Skeletal muscle tissue (tissue), 4 donors: ENCODE measurements around the gene ACOD1. TPM values are rescaled to one million over a fixed set of nuclear protein-coding genes. Genes with fewer than 3 reads are reported as not detected.
A peak's percentile ranks its signal among the peaks of the same experiment; 100 is the strongest.

Source experiments
- H3K27ac ChIP-seq: one replicate; pipeline ENCODE4 v1.7.0; 2013; ENCODE audit warnings: mild to moderate bottlenecking, low read depth, low read length, inconsistent platforms
- H3K27me3 ChIP-seq, 3 donors: one replicate each; pipeline ENCODE4 v1.7.0; 2013; ENCODE audit warnings: low read length in 3 of 3; ENCODE audit not compliant: control insufficient read depth in 3 of 3, insufficient read depth in 3 of 3
- H3K36me3 ChIP-seq, 3 donors: one replicate each; pipeline ENCODE4 v1.7.0; 2013; ENCODE audit warnings: low read length in 3 of 3; ENCODE audit not compliant: control insufficient read depth in 3 of 3, insufficient read depth in 3 of 3
- H3K4me1 ChIP-seq, 3 donors: one replicate each; pipeline ENCODE4 v1.7.0; 2013; ENCODE audit warnings: low read length in 3 of 3, mild to moderate bottlenecking in 3 of 3; ENCODE audit not compliant: control insufficient read depth in 3 of 3, insufficient read depth in 3 of 3
- H3K4me3 ChIP-seq, 3 donors: one replicate each; pipeline ENCODE4 v1.7.0; 2013; ENCODE audit warnings: low read length in 3 of 3
- H3K9ac ChIP-seq, 3 donors: one replicate each; pipeline ENCODE4 v1.7.0; 2013; ENCODE audit warnings: low read length in 3 of 3, mild to moderate bottlenecking in 3 of 3, moderate library complexity in 2 of 3, low read depth in 1 of 3
- H3K9me3 ChIP-seq, 3 donors: one replicate each; pipeline ENCODE4 v1.7.0; 2013; ENCODE audit warnings: low read length in 3 of 3; ENCODE audit not compliant: control insufficient read depth in 3 of 3
- total RNA-seq: library from RNA; depleted of rRNA; stranded (reverse); fragments of >200 nt; gene quantifications from one replicate; pipeline ENCODE4 v1.2.3, GENCODE V29; 2014
- donor health status: Osteomylitis.

Gene ACOD1
- total RNA-seq, 1 donor from 2014 or later = not detected

- no peaks in the 10 kb centered on the region for H3K9me3 ChIP-seq
- H3K4me1 ChIP-seq = peaks cover 0 to 11% (median 6%) of the 10 kb centered on the region in 3 donors
- H3K36me3 ChIP-seq = no peaks in the 10 kb centered on the region
- H3K9ac ChIP-seq = no peak overlapping the region
- H3K27me3 ChIP-seq = peaks cover 0 to 3% (median 0%) of the 10 kb centered on the region in 3 donors
- no peak overlapping the region for H3K4me3 ChIP-seq
- no peak overlapping the region for H3K27ac ChIP-seq
These were observed 18.7 kb downstream of the ACOD1 start for GRCh38 chr13:76967031-76967430.

- H3K9ac ChIP-seq = no peak overlapping the region
These were observed 19.7 kb downstream of the ACOD1 start for GRCh38 chr13:76968041-76968440.

GRCh38 chr13:76969488-76970365, 21.4 kb downstream of the ACOD1 start:
- no peak overlapping the region for H3K27ac ChIP-seq
- H3K4me3 ChIP-seq = no peak overlapping the region
- H3K27me3 ChIP-seq = peaks cover 0 to 3% (median 0%) of the 10 kb centered on the region in 3 donors
- no peaks in the 10 kb centered on the region for H3K36me3 ChIP-seq
- H3K4me1 ChIP-seq = peaks cover 0 to 11% (median 6%) of the 10 kb centered on the region in 3 donors
- H3K9ac ChIP-seq = no peak overlapping the region
- H3K9me3 ChIP-seq = no peaks in the 10 kb centered on the region

More at GRCh38 chr13:76968041-76968440, 19.7 kb downstream of the ACOD1 start:
- H3K27me3 ChIP-seq = peaks cover 0 to 3% (median 0%) of the 10 kb centered on the region in 3 donors
- no peaks in the 10 kb centered on the region for H3K9me3 ChIP-seq
- H3K4me1 ChIP-seq = peaks cover 0 to 11% (median 6%) of the 10 kb centered on the region in 3 donors
- H3K36me3 ChIP-seq = no peaks in the 10 kb centered on the region
- no peak overlapping the region for H3K4me3 ChIP-seq
- no peak overlapping the region for H3K27ac ChIP-seq

GRCh38 chr13:76971215-76971614, 22.9 kb downstream of the ACOD1 start:
- H3K4me3 ChIP-seq = no peak overlapping the region
- H3K9me3 ChIP-seq = no peaks in the 10 kb centered on the region
- H3K27ac ChIP-seq = no peak overlapping the region
- no peaks in the 10 kb centered on the region for H3K36me3 ChIP-seq
- H3K4me1 ChIP-seq = peaks cover 0 to 6% (median 0%) of the 10 kb centered on the region in 3 donors
- H3K27me3 ChIP-seq = peaks cover 0 to 3% (median 0%) of the 10 kb centered on the region in 3 donors
- H3K9ac ChIP-seq = no peak overlapping the region

GRCh38 chr13:76971851-76972829, 23.8 kb downstream of the ACOD1 start:
- no peaks in the 10 kb centered on the region for H3K9me3 ChIP-seq
- no peak overlapping the region for H3K4me3 ChIP-seq

GRCh38 chr13:76973920-76974617, 25.8 kb downstream of the ACOD1 start:
- Histone ChIP-seq H3K4me1 (no peaks in the 10 kb centered on the region), H3K27me3 (no peaks in the 10 kb centered on the region), H3K4me3 (no peak overlapping the region), H3K9me3 (no peaks in the 10 kb centered on the region), H3K36me3 (no peaks in the 10 kb centered on the region), H3K27ac (no peak overlapping the region), H3K9ac (no peak overlapping the region)

More at GRCh38 chr13:76971851-76972829, 23.8 kb downstream of the ACOD1 start:
- no peaks in the 10 kb centered on the region for H3K36me3 ChIP-seq
- no peak overlapping the region for H3K27ac ChIP-seq
- peak overlapping the region in 1 of 3 donors; percentile 3 for H3K9ac ChIP-seq
- peaks cover 0 to 6% (median 0%) of the 10 kb centered on the region in 3 donors for H3K4me1 ChIP-seq
- peaks cover 0 to 3% (median 0%) of the 10 kb centered on the region in 3 donors for H3K27me3 ChIP-seq

GRCh38 chr13:76974618-76974975, 26.3 kb downstream of the ACOD1 start:
- Histone ChIP-seq H3K27me3 (no peaks in the 10 kb centered on the region), H3K27ac (no peak overlapping the region), H3K4me1 (no peaks in the 10 kb centered on the region), H3K36me3 (no peaks in the 10 kb centered on the region), H3K4me3 (no peak overlapping the region), H3K9ac (no peak overlapping the region), H3K9me3 (no peaks in the 10 kb centered on the region)

- Histone ChIP-seq H3K4me1 (no peaks in the 10 kb centered on the region), H3K9ac (no peak overlapping the region), H3K27ac (no peak overlapping the region), H3K36me3 (no peaks in the 10 kb centered on the region), H3K4me3 (no peak overlapping the region), H3K9me3 (no peaks in the 10 kb centered on the region), H3K27me3 (no peaks in the 10 kb centered on the region)
These were observed 27.6 kb downstream of the ACOD1 start for GRCh38 chr13:76975863-76976262.

- Histone ChIP-seq H3K4me1 (no peaks in the 10 kb centered on the region), H3K4me3 (no peak overlapping the region), H3K27ac (no peak overlapping the region), H3K27me3 (no peaks in the 10 kb centered on the region), H3K36me3 (no peaks in the 10 kb centered on the region), H3K9me3 (no peaks in the 10 kb centered on the region), H3K9ac (no peak overlapping the region)
These were observed 28.2 kb downstream of the ACOD1 start for GRCh38 chr13:76976490-76976889.
